K562 (cell line): ENCODE results near the gene SET. TPM values are rescaled to one million over a fixed set of nuclear protein-coding genes. Genes with fewer than 3 reads are reported as not detected.

Experiments used
- ATAC-seq: fragments of 200-7000 bp; cut with Tn5 transposase; 3 replicates; pipeline ENCODE4 v1.9.1; 2020; ENCODE audit warnings: moderate library complexity
- BruUV-seq: library from RNA; stranded (reverse); fragments of 400-500 nt; replicated peaks from 2 replicates; lab custom pipeline; 2021; lab: Mats Ljungman, UMichigan
- CTCF ChIA-PET: fragments of 300-600 bp; formaldehyde crosslinking; extraction: SDS; loops from one replicate; lab custom pipeline; 2021; ENCODE audit warnings: low intra/inter-chr PET ratio; lab: Yijun Ruan, JAX
- POLR2A ChIA-PET: fragments of 300-600, 350-650 bp; sonication (Branson Sonifier 250); formaldehyde crosslinking; extraction: SDS; loops from one replicate; lab custom pipeline; 2021; ENCODE audit warnings: antibody characterized with exemption, inconsistent platforms; lab: Yijun Ruan, JAX
- DNase-seq, 4 experiments: peaks; one replicate each; pipeline versions ENCODE4 v3.0.0 to v3.0.0-alpha.2; 2011 to 2018; ENCODE audit warnings: low spot score in 3 of 4, mixed read lengths in 3 of 4; ENCODE audit errors: extremely low read depth in 1 of 4
- FAIRE-seq: peaks from 2 replicates; lab custom pipeline; 2011; peaks lifted over from hg19 to GRCh38; lab: Jason Lieb, UNC
- H2AFZ ChIP-seq: 2 replicates; pipeline ENCODE4 v1.6.0; 2011; ENCODE audit warnings: low read depth, low read length, control low read depth, inconsistent platforms
- H3K27ac ChIP-seq: fragments of 200-600 bp; 3 replicates; pipeline ENCODE4 v1.8.0; 2011; ENCODE audit warnings: low read depth, mild to moderate bottlenecking, control low read depth, inconsistent platforms, low read length, moderate library complexity, mixed read lengths; ENCODE audit errors: extremely low read depth
- H3K27me3 ChIP-seq, 2 experiments: fragments of 300-600 bp in 1 of 2; 2 replicates in 1 of 2; 3 replicates in 1 of 2; pipeline versions ENCODE4 v1.6.0 to v1.8.0; 2011; ENCODE audit warnings: inconsistent platforms in 2 of 2, low read length in 2 of 2, mild to moderate bottlenecking in 1 of 2, mixed read lengths in 1 of 2, moderate library complexity in 1 of 2; ENCODE audit not compliant: control insufficient read depth in 2 of 2, insufficient read depth in 2 of 2
- H3K36me3 ChIP-seq: fragments of 300-600 bp; 3 replicates; pipeline ENCODE4 v1.8.0; 2011; ENCODE audit warnings: mild to moderate bottlenecking, low read length, inconsistent platforms; ENCODE audit not compliant: control insufficient read depth, insufficient read depth
- H3K4me1 ChIP-seq, 2 experiments: fragments of 200-600 bp in 1 of 2; replicated peaks in 1 of 2; 2 replicates in 1 of 2; 3 replicates in 1 of 2; pipeline versions ENCODE4 v1.5.1 to v1.8.0; 2011; ENCODE audit warnings: inconsistent platforms in 2 of 2, low read length in 2 of 2, mild to moderate bottlenecking in 1 of 2, mixed read lengths in 1 of 2, moderate library complexity in 1 of 2; ENCODE audit not compliant: control insufficient read depth in 2 of 2, insufficient read depth in 2 of 2
- H3K4me2 ChIP-seq: 2 replicates; pipeline ENCODE4 v1.6.1; 2011; ENCODE audit warnings: low read length, control low read depth, inconsistent platforms, mixed read lengths; ENCODE audit not compliant: insufficient read depth
- H3K4me3 ChIP-seq: fragments of 200-600 bp; sonication (generic), shearing (Covaris generic); 2 replicates; pipeline ENCODE4 v1.5.1; 2016; ENCODE audit warnings: control low read depth, inconsistent platforms
- H3K79me2 ChIP-seq: fragments of 200-600 bp; 3 replicates; pipeline ENCODE4 v1.8.0; 2011; ENCODE audit warnings: low read length, inconsistent platforms; ENCODE audit not compliant: control insufficient read depth, insufficient read depth
- H3K9ac ChIP-seq, 2 experiments: 2 replicates each; pipeline versions ENCODE4 v1.6.0 to v1.6.1; 2011; ENCODE audit warnings: low read depth in 2 of 2, low read length in 2 of 2, control low read depth in 1 of 2, inconsistent platforms in 1 of 2, mild to moderate bottlenecking in 1 of 2, mixed read lengths in 1 of 2; ENCODE audit not compliant: insufficient read depth in 1 of 2
- H3K9me1 ChIP-seq: one replicate; pipeline ENCODE4 v1.6.0; 2011; ENCODE audit warnings: inconsistent platforms, mild to moderate bottlenecking, low read length, moderate library complexity; ENCODE audit not compliant: control insufficient read depth, insufficient read depth
- H3K9me3 ChIP-seq: replicated peaks from 2 replicates; pipeline ENCODE4 v1.5.1; 2011; ENCODE audit warnings: low read depth, low read length, inconsistent platforms; ENCODE audit not compliant: control insufficient read depth, insufficient read depth
- H4K20me1 ChIP-seq: replicated peaks from 2 replicates; pipeline ENCODE4 v1.6.1; 2011; ENCODE audit warnings: low read length, inconsistent platforms, mixed read lengths; ENCODE audit not compliant: control insufficient read depth, insufficient read depth
- BRD4 ChIP-seq: fragments of 200-600 bp; sonication (generic); IDR thresholded peaks from 2 replicates; pipeline ENCODE4 v1.6.1; 2017; ENCODE audit warnings: inconsistent platforms
- CBX3 ChIP-seq, 2 experiments: IDR thresholded peaks; 1 replicate in 1 of 2; 2 replicates in 1 of 2; pipeline ENCODE4 v1.6.1; 2012; ENCODE audit warnings: inconsistent platforms in 2 of 2, low read length in 2 of 2, borderline replicate concordance in 1 of 2, control low read depth in 1 of 2
- LCOR ChIP-seq: sonication (generic); formaldehyde crosslinking; IDR thresholded peaks from 2 replicates; pipeline ENCODE4 v1.8.0; 2022; ENCODE audit warnings: mild to moderate bottlenecking, missing genetic modification reagents
- NFIX ChIP-seq: fragments of 250-450 bp; sonication (Bioruptor Pico); IDR thresholded peaks from 2 replicates; pipeline ENCODE4 v1.4.0; 2020; ENCODE audit warnings: low read depth, mild to moderate bottlenecking, moderate library complexity
- RBFOX2 ChIP-seq: fragments of 200-400 bp; formaldehyde crosslinking; IDR thresholded peaks from 2 replicates; pipeline ENCODE4 v1.6.1; 2017; ENCODE audit warnings: low read depth, mild to moderate bottlenecking, low read length, moderate library complexity
- SRSF3 ChIP-seq: fragments of 200-400 bp; formaldehyde crosslinking; IDR thresholded peaks from 2 replicates; pipeline ENCODE4 v1.6.1; 2016; ENCODE audit warnings: mild to moderate bottlenecking, low read length, moderate library complexity; ENCODE audit not compliant: insufficient read depth
- ZNF655 ChIP-seq: fragments of 250-450 bp; sonication (Bioruptor Pico); IDR thresholded peaks from 2 replicates; pipeline ENCODE4 v1.5.0; 2021
- WGBS: fragments of 100-300 bp; shearing (Covaris generic); methylation state at CpG from one replicate; pipeline ENCODE4 v1.1.6; 2016; ENCODE audit warnings: low coverage, mixed read lengths; ENCODE audit not compliant: insufficient coverage; ENCODE audit errors: missing lambda C conversion rate; 5-methylcytosine and 5-hydroxymethylcytosine counted together
- in situ Hi-C: fragments of 300-500 bp; cut with MboI; formaldehyde crosslinking; loops from 4 replicates; pipeline ENCODE4 v1.15.0; 2018; ENCODE audit warnings: inconsistent platforms, mixed read lengths
- intact Hi-C: fragments of 100-400 bp; cut with micrococcal nuclease; formaldehyde crosslinking; loops from 2 replicates; pipeline ENCODE4 v1.14.2; 2022
- polyA plus RNA-seq, 8 experiments: library from polyadenylated mRNA; depleted of rRNA in 4 of 8; stranded (reverse) in 5 of 8; unstranded in 3 of 8; fragments of >200 nt; fragmentation: Nextera tagmentation in 2 of 8; fragmentation: Illumina TruSeq in 1 of 8; extraction: Ambion mirVana in 2 of 8; extraction: Trizol in 1 of 8; gene quantifications; 2 replicates each; pipeline versions ENCODE4 v1.2.1 to v1.2.3, GENCODE V29; 2011 to 2014; ENCODE audit warnings: inconsistent platforms in 1 of 8, missing spikeins in 1 of 8
- total RNA-seq, 7 experiments: library from RNA; depleted of rRNA in 6 of 7; stranded (reverse); fragments of >200 nt in 6 of 7; fragmentation: Illumina TruSeq in 2 of 7; extraction: Trizol in 2 of 7; gene quantifications; 2 replicates each; pipeline versions ENCODE4 v1.2.1 to v1.2.3, GENCODE V29; 2011 to 2021; ENCODE audit warnings: low replicate concordance in 1 of 7
- TF ChIP-seq, protein P1 (sequence below), 2 experiments: fragments of 450-650 bp in 1 of 2; sonication (generic) in 1 of 2; formaldehyde crosslinking in 1 of 2; IDR thresholded peaks in 1 of 2; conservative IDR thresholded peaks in 1 of 2; 2 replicates each; pipeline versions ENCODE4 v1.6.1 to v1.8.1; 2016 to 2023; ENCODE audit warnings: mild to moderate bottlenecking in 2 of 2, moderate library complexity in 2 of 2, inconsistent platforms in 1 of 2, missing genetic modification reagents in 1 of 2

Gene SET
- total and polyA plus RNA-seq, 9 of the 15 experiments (the other 6 are each of a cell fraction or from before 2014, with no cell fraction given) = 404 to 1,447 (median 907) TPM

- Histone ChIP-seq H4K20me1 (no peaks in the 10 kb centered on the region), H3K4me2 (no peak overlapping the region), H3K27me3 (no peaks in the 10 kb centered on the region), H3K9ac (no peak overlapping the region), H3K27ac (no peak overlapping the region), H3K79me2 (peaks cover 2% of the 10 kb centered on the region; the same call in 1 of the 3 replicates), H3K36me3 (peaks cover 69% of the 10 kb centered on the region; the same call in 2 of the 3 replicates), H3K9me1 (peaks cover 2% of the 10 kb centered on the region), H3K4me3 (no peak overlapping the region), H3K4me1 (peaks cover 8 to 33% of the 10 kb centered on the region in 2 experiments; a peak in 4 of 5 replicates), H2AFZ (no peak overlapping the region), H3K9me3 (no peaks in the 10 kb centered on the region)
- CTCF ChIA-PET = interaction anchor here (0.6 kb wide), 1 partner anchor 93 kb away, joined by 3 read pairs; no protein-coding TSS in a partner anchor
- WGBS = 88% methylated on average over 3 of the region's 5 CpGs
- FAIRE-seq (no peak), ATAC-seq (no peak), DNase-seq (no peak)
- TF ChIP-seq ZNF655 (CRISPR knock-in tag) (no peak), NFIX (CRISPR knock-in tag) (no peak), LCOR (CRISPR knock-in tag) (no peak), CBX3 (IDR thresholded peaks at IDR 0.05; ENCODE audit: borderline replicate concordance in 1 of 2, low read length in 2 of 2) (no peak), RBFOX2 (peak; percentile 36; the same call in 1 of the 2 replicates), BRD4 (no peak), SRSF3 (no peak)
- TF ChIP-seq, protein P1, sequence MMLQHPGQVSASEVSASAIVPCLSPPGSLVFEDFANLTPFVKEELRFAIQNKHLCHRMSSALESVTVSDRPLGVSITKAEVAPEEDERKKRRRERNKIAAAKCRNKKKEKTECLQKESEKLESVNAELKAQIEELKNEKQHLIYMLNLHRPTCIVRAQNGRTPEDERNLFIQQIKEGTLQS (IDR thresholded peaks at IDR 0.05) = no peak
- TF ChIP-seq, protein P1 (CRISPR knock-in tag; conservative IDR thresholded peaks at IDR 0.05) = no peak
- intact Hi-C loops = no loop called here
- POLR2A ChIA-PET = interaction anchor here (0.8 kb wide), 1 partner anchor 9 kb away, joined by 3 read pairs; no protein-coding TSS in a partner anchor
- in situ Hi-C loops = loop anchor here (5.0 to 10.0 kb wide), 2 partner anchors 71 to 294 kb away; partner anchors contain the start of gene CERCAM
- no TSS peak for BruUV-seq
Observed at GRCh38 chr9:128718475-128718874, 29.5 kb downstream of the SET start.
